ENCODE data around the gene NOSTRIN.

NOSTRIN gene

DNA sequence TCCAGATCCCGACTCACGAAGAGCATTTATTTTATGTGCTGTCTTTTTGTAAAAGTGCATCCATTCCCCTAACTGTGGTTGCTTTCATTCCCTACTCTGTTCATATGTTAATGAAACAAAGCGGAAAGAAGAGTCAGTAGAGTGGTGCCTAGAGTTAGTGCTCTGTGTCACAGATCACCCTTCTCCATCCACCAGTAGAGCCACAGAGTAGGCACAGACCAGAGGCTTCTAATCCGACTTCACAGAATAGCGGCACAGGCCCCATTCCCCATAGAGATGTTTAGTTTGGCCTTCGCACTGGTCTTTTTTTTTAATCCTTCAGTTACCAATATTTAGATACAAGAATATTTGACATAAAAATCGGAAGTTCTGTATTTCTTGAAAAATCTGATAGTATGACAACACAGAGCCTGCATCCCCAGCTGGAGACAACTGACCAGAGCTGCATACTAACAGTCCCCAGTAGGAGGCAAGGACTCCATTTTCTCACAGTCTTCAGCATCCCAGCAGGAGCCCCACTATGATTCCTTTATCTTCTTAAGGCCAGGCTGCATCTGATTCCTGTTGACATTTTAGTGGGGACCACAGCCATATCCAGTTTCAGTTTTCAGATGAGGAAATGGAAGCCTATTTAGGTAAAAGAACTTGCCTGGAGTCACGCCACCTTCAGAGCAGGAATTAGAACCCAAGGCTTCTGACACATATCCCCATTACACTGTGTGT is 105.7 kb downstream of the NOSTRIN start:
- ChIA-PET CTCF (no interaction called here), POLR2A (no interaction called here)
- TF ChIP-seq, protein P1, sequence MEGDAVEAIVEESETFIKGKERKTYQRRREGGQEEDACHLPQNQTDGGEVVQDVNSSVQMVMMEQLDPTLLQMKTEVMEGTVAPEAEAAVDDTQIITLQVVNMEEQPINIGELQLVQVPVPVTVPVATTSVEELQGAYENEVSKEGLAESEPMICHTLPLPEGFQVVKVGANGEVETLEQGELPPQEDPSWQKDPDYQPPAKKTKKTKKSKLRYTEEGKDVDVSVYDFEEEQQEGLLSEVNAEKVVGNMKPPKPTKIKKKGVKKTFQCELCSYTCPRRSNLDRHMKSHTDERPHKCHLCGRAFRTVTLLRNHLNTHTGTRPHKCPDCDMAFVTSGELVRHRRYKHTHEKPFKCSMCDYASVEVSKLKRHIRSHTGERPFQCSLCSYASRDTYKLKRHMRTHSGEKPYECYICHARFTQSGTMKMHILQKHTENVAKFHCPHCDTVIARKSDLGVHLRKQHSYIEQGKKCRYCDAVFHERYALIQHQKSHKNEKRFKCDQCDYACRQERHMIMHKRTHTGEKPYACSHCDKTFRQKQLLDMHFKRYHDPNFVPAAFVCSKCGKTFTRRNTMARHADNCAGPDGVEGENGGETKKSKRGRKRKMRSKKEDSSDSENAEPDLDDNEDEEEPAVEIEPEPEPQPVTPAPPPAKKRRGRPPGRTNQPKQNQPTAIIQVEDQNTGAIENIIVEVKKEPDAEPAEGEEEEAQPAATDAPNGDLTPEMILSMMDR (IDR thresholded peaks at IDR 0.05; ENCODE audit: control extremely low read depth, extremely low read depth, low read depth, missing control alignments), result no peak
- no peak for DNase-seq (ENCODE audit: extremely low spot score)

DNA sequence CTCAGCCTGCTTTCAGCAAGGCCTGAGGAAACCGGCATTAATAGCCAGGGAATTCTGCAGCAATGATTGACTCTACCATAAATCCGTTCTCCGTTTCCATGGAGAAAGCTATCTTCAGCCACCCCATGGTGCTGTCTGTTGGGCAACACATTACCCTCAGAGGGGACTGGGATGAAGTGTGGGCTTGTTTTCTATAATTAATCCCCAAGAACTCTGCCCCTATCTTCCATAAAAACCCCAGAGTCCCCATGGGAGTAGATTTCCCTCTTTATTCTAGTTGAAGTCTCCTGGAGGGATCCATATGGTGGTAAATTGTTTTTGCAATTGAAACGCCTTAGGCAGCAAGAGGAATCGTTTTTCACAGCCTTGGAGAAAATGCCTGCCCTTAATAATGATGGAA is 107.9 kb downstream of the NOSTRIN start:
- TF ChIP-seq, protein P1 (IDR thresholded peaks at IDR 0.05; ENCODE audit: control extremely low read depth, extremely low read depth, low read depth, missing control alignments), result no peak
- ChIA-PET CTCF (interaction anchor here (1.3 to 2.0 kb wide), 3 partner anchors 11 to 137 kb away, joined by 3 to 7 read pairs (median 3); no protein-coding TSS in a partner anchor), POLR2A (no interaction called here)
- no peak for DNase-seq (ENCODE audit: extremely low spot score)

DNA sequence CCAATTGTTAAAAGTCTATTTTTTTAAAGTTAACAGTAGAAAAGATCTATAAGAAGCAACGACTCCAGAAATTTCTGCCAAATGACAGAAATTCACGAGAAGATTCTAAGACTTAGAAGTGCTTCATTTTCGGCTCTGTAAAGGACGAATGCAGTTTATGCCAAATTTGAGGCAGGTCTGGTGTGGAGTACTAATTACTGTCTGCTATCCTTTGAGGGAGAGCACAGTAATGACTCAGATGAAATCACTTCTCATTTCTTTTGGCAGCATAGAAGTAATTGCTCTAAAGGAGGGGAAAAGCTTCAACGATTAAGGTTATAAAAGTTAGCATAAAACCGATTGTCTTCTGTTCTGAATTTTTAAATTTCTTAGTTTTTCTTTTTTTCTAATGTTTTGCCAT is 110.0 kb downstream of the NOSTRIN start:
- CTCF ChIA-PET, result interaction anchor here (0.7 kb wide), 1 partner anchor 566 kb away, joined by 3 read pairs; no protein-coding TSS in a partner anchor
- POLR2A ChIA-PET, result no interaction called here
- DNase-seq (ENCODE audit: extremely low spot score), result no peak
- TF ChIP-seq, protein P1 (IDR thresholded peaks at IDR 0.05; ENCODE audit: control extremely low read depth, extremely low read depth, low read depth, missing control alignments), result no peak

DNA sequence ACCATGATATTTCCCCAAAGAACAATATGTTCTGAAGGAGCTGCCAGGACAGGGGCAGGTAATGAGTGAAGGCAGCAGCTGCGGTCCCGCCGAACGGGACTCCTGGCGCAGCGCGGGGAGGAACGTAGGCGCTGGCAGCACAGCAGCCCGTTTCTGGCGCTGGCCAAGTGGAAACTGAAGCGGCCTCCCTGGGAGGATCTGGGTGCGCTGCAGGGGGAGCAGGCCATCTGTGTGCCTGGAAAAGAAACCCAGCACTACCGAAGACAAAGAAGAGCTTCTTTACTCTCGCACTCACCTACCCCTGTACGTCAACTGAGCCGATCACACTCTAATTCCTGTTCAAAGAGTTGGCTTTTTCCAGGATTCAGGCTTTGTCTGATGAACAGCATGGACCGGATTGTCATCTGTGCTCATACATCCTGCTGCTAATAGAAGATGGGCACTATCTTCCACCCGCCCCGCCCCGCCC is 110.5 kb downstream of the NOSTRIN start:
- DNase-seq (ENCODE audit: extremely low spot score), result no peak
- ChIA-PET CTCF (interaction anchor here (0.7 kb wide), 1 partner anchor 567 kb away, joined by 3 read pairs; no protein-coding TSS in a partner anchor), POLR2A (no interaction called here)
- TF ChIP-seq, protein P1 (IDR thresholded peaks at IDR 0.05; ENCODE audit: control extremely low read depth, extremely low read depth, low read depth, missing control alignments), result no peak

DNA sequence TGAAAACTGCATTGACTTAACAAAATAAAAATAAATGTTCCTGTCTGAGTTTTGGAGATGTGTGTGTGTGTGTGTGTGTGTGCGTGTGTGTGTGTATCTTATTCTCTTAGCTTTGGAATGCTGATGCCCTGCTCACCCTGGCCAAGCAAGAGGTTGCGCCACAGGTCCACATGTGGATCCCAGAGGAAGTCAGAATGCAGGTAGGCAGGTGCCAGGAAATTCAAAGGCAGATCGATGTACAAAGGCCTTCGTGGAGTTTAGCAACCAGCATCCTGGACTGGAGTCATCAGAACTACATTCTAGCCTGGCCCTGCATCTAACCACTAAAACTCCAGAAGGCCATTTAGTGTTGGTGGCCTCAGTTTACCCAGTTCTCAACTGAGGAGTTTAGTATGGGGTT is 111.1 kb downstream of the NOSTRIN start:
- ChIA-PET CTCF (no interaction called here), POLR2A (no interaction called here)
- no peak for DNase-seq (ENCODE audit: extremely low spot score)
- TF ChIP-seq, protein P1 (IDR thresholded peaks at IDR 0.05; ENCODE audit: control extremely low read depth, extremely low read depth, low read depth, missing control alignments), result no peak
